ENCODE results near the gene TNC.

The TNC gene

DNA sequence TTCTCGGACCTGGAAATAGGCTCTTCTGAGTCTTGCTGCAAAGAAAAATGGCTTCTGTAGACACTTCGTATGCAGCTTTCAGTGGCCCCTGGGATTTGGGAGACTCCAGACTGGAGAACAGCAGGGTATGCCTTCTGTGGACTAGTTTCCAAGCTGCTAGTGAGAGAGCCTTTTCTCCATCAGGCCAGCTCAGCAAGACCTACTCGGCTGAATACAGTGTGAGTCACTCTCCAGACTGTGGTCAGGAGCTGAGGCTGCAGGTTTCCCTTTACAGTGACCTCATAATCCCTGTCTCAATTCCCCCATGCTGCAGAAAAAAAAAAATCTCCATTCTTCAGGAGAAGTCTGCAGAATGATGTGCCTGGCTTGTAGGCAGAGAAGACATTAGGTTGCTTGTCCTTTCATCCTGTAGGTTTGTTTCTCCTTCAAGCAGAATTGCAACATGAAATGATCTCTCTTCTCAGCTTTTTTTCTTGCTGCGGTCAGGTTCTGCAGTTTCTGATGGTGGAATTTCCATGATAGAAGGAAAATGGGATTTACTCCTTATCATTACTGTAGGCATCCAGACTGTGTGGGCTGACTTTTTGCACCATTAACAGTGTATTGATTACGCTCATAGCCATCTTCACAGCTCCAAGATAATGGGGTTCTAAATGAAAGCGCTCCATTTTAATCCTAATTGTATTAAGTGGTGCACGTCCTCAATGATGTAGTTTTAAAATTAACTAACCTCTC, 109.3 kb downstream of the TNC start:
- peak; percentile 57 for DNase-seq (ENCODE audit: low spot score)

DNA sequence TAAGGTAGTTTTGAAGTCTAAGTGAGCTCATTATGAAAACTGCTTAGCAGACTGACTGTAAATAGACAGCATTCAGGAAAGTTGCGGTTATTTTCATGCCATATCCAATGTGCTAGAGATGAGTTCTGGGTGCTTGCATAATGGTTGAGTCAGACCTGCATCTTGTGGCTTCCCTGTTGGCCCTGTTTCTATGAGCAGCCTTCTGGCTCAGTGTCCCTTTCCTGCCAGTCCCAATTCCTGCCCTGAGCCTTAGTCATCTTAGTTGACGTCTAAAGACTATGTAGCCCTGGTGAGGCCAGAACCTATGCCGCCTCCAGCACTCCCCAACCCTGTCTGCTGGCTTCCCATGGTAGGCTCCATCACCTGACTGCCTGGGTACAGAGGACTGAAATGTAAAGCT, 111.3 kb downstream of the TNC start:
- no peak for DNase-seq (ENCODE audit: low spot score)

DNA sequence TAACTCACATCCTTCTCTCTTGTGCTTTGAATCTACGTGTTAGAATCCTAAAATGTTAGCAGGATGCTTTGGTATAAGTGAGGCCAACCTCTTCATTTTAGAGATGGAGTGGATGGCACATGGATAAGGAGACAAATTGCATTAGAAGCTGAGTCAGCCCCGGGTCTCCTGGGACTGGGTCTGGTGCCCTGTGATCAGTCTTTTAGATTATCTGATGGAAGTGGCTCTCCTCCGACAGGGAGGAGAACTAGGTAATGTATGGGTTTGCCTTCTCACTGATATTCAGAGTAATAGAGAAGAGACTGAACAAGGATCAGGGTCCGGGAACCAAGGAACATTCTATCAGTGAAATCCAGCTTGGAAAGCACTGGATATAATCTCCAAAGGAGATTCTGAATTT, 112.6 kb downstream of the TNC start:
- no peak for DNase-seq (ENCODE audit: low spot score)

GRCh38 chr9:115004545-115004944, 113.4 kb downstream of the TNC start:
- DNase-seq (ENCODE audit: low spot score), result no peak

DNA sequence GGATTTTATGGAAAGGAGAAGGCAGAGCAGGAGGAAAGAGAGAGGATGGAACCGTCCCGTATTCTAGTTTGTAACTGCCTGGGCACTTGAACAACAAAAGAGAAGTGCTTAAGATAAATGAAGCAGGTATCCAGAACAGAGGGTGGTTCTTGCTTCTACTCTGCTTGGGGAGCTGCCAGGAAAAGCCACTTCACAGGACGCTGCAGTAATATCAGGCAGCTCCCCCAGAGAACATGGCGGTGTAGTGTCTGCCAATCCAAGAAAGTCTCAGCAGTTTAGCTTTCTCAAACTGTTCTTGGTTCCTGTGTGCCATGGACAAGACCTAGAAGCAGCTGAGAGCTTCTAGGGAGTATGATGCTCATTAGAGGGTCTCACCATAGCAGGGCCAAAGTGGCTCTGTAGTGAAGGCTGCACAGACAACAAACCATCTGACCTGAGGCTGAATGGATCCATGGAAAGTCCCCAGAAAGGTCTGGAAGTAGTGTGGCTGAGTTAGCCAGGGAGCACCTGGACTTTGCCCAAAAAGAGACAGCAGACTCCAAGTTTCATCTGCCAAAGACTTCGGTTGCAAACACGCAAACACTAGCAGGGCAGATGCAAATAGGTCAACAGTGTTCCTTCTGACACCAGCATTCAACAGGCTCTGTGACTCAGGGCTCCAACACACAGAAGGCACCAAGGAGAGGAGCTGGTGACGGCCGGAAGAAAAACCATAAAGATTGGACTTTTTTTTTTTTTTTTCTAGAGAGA, 115.4 kb downstream of the TNC start:
- no peak for DNase-seq (ENCODE audit: low spot score)

- no peak for DNase-seq (ENCODE audit: low spot score)
These were observed 117.7 kb downstream of the TNC start for GRCh38 chr9:115000217-115000639.

DNA sequence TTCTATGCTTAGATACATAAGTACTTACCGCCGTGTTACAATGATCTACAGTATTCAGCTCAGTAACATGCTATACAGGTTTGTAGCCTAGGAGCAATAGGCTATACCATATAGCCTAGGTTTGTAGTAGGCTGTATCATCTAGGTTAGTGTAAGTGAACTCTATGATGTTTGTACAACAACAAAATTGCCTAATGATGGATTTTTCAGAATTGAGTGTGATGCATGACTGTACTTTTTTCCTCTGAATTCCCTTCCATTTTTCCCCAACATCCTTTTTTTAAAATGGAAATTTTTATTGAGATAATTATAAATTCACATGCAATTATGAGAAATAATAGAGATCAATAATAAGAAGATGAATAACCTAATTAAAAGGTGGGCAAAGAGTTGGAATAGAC, 119.6 kb downstream of the TNC start:
- DNase-seq (ENCODE audit: low spot score), result no peak

DNA sequence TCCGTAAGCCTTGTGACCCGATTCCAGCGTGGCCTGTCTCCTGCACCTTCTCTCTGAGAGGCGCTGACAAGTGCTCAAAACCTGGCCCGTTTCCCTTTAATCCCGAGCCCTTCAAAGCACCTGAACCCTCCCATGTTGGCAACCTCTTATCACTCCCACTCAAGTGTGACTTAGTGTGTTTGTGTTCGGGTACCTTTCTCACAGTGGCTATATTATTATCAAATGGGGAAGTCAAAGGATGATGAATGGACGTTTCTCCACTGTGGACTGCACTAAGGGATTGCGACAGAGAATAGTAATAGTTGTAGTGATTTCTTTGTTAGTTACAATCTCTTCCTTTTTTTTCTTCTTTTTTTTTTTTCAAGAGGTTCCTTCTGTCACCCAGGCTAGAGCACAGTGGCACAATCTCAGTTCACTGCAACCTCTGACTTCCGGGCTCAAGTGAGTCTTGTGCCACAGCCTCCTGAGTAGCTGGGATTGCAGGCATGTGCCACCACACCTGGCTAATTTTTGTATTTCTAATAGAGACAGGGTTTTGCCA, 122.2 kb downstream of the TNC start:
- no peak for DNase-seq (ENCODE audit: low spot score)

- DNase-seq (ENCODE audit: low spot score), result no peak
These were observed 123.2 kb downstream of the TNC start for GRCh38 chr9:114994768-114995167.

GRCh38 chr9:114991861-114992260, 126.1 kb downstream of the TNC start:
- no peak for DNase-seq (ENCODE audit: low spot score)

DNA sequence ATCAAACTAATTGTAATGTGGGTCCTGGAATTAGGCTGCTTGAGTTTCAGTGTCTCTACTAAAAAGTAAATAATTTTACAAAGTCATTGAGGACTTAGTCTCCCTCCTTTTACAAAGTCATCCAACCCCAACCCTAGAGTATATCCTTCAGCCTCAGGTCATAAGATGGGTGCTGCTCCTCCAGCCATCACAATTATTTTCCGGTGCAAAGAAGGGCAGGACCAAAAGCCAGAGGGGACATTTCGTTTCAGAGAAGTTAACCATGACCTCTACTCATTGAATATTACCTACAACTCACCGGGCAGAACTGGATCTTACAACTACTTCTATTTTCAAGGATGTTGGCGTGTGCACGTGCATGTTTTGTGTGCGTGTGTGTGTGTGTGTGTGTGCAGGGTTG, 127.1 kb downstream of the TNC start:
- DNase-seq (ENCODE audit: low spot score), result no peak

DNA sequence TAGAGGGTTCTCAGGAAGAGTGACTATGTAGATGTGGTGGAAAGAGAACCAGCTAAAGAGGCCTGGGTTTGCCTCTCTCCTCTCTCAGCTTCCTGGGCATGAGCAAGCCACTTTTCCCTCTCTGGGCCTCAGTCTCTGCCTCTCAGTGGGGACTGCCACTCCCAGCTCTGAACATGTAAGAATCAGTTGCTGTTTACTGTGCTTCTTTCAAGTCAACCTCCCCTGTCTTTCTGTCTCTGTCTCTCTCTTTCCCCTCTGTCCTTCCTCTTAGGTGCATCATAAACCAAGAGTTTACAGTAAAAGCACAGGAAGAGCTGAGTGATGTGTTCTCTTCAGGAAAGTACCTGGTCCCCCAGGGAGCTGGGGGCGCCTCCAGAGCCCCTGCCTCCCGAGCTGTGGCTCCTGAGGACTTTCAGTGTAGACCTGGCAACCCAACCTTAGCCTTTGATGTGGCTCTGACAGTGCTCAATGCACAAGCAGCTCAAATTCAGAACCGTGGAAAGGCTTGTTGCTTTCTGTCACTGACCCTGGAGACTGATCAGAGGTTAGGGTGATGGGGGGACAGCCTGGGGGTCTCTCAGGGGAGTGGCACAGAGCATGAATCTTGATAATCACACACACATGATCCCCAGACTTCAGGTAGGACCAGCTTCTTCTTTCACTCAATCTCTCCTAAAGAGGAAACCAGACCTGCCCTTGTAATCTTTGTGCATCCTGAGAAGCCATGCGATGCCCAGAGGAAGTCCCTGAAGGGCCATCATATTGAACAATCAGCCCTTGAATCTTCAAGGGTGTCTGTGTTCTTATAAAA, 128.2 kb downstream of the TNC start:
- no peak for DNase-seq (ENCODE audit: low spot score)

- DNase-seq (ENCODE audit: low spot score), result no peak
These were observed 128.9 kb downstream of the TNC start for GRCh38 chr9:114988962-114989599.

DNA sequence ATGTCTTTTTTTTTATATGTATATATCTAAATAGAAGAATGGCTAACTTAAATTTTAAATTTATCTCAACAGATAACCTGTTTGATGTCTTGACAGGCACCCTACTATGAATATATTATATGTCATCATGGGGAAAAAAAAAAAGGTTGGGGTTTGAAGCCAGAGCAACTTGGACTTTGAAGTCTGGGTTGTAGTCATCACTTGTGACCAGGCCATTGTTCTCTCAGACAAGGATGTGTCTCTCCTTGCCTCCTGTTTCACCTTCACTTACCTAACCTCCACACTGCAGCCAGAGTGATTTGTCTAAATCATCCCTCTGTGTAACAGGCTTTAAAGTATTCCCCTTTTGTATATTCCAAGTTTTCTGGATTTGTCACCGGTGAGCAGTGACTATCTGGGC, 130.8 kb downstream of the TNC start:
- no peak for DNase-seq (ENCODE audit: low spot score)

DNA sequence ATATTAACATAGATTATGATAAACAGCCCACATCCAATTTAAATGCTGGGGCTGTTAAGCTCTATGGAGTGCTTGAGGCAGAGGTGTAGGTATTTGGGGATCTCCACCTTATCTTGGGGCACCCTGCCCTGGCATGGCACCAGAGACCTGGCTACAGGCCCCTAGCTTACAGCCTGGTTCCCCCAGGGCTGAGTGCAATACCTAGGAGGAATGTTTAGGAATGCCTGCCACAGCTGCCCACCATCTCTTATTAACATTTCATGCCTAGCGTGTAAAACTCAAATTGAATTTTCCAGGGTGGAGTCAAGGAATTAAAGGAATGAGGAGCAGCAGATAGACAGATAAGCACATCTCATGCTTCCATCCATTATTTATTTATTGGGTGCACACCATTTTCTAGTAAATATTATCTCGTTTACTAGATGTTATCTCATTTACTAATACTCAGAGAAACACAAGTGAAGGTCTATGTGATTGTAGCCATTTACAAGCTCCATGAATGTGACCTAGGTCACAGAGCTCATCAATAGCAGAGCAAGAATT, 131.9 kb downstream of the TNC start:
- DNase-seq (ENCODE audit: low spot score), result no peak

DNA sequence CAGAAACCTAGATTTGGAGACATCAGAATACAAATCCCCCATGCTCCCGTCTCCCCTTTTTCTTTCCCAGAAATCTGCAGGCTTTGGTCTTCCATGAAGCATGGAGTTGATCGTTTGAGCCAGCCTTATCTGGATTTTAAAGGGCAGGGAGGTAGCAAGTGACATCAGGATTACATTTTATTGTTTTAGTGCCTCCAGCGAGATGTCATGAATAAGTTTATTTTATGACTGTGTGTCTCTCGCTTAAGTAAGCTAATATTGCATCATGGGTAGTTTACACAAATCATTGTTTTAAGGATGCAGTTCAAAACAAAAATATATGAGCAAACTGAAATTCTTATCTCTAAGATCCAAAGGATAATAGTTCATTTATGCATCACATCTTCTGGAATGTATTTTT, 136.9 kb downstream of the TNC start:
- DNase-seq (ENCODE audit: low spot score), result no peak

DNA sequence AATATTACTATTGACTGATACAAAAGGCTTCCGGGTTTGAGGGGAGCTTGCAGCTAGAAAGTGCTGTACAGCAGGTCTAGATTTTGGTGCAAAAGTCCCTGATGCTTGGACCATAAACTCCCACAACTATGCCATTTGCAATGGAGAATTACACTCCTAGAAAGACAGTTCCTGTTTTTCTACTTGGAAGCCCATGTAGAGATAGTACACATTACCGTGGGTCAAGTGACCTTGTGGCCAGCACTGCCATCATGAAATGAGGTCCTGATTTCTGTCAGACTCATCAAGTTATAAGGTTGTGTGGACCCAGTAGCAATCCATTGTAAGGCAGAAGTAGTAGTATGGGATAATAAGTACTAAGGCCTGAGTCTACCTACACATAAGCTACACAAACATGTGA, 144.7 kb downstream of the TNC start:
- no peak for DNase-seq (ENCODE audit: low spot score)

DNA sequence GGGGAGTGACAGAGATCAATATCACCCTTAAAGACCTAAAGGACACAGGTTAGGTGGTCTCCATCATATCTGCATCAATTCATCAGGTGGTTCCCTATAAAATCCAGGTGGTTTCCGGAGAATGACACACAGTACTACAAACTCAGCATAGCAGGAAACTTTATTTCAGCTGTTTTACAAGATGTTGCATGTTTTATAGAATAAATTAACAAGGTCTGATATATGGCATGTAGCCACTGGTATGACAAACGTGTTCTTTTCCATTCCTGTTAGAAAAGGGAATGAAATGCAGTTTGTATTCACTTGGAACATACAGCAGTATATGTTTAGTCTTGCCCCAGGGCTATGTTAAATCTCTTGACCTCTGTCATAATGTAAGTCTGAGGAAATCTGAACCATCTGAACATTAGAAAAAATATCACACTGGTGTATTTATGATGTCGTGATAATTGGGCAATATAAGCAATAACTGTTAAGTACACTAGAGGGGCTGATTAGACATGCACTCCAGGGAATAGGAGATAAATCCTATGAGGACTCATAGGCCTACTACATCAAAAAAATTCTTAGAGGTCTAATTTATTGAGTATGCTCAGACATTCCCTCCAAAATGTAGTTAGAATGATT, 145.3 kb downstream of the TNC start:
- DNase-seq (ENCODE audit: low spot score), result no peak
